Measurements from ENCODE around the gene CHTOP.

- TF ChIP-seq CTCF (IDR thresholded peaks at IDR 0.05; ENCODE audit: borderline replicate concordance, extremely low read depth, low read length, poor library complexity, severe bottlenecking) (no peak), EZH2 (IDR thresholded peaks at IDR 0.05; ENCODE audit: borderline replicate concordance, low read depth, low read length, severe bottlenecking) (no peak)
Observed at GRCh38 chr1:153651771-153652170, 17.9 kb downstream of the CHTOP start.

Measured in DND-41 (cell line).